Muscle layer of colon (tissue), 2 donors: ENCODE data around the gene USP4.
"Not testable (repeated sequence)": the region's sequence is repeated elsewhere in the genome, so short reads cannot be mapped to it uniquely, and the experiment has no call there.

Experiments
- H3K27ac ChIP-seq: one replicate; pipeline ENCODE4 v1.7.0; 2013; ENCODE audit warnings: low read depth, mild to moderate bottlenecking, low read length, moderate library complexity
- H3K27me3 ChIP-seq, 2 donors: one replicate each; pipeline ENCODE4 v1.7.0; 2013; ENCODE audit warnings: low read length in 2 of 2, mild to moderate bottlenecking in 2 of 2; ENCODE audit not compliant: insufficient read depth in 2 of 2, control insufficient read depth in 1 of 2
- H3K36me3 ChIP-seq: one replicate; pipeline ENCODE4 v1.7.0; 2013; ENCODE audit warnings: mild to moderate bottlenecking, low read length; ENCODE audit not compliant: insufficient read depth
- H3K4me1 ChIP-seq: one replicate; pipeline ENCODE4 v1.7.0; 2013; ENCODE audit warnings: mild to moderate bottlenecking, low read length; ENCODE audit not compliant: insufficient read depth
- H3K4me3 ChIP-seq, 2 donors: one replicate each; pipeline ENCODE4 v1.7.0; 2013; ENCODE audit warnings: low read length in 2 of 2, low read depth in 1 of 2, mild to moderate bottlenecking in 1 of 2, moderate library complexity in 1 of 2
- H3K9ac ChIP-seq: one replicate; pipeline ENCODE4 v1.7.0; 2013; ENCODE audit warnings: low read length
- H3K9me3 ChIP-seq: one replicate; pipeline ENCODE4 v1.7.0; 2013; ENCODE audit warnings: mild to moderate bottlenecking, low read length
- donor health status: abdominal sarcoma.
- donor health status: Adenocarcinoma of cecum.

Gene USP4

DNA sequence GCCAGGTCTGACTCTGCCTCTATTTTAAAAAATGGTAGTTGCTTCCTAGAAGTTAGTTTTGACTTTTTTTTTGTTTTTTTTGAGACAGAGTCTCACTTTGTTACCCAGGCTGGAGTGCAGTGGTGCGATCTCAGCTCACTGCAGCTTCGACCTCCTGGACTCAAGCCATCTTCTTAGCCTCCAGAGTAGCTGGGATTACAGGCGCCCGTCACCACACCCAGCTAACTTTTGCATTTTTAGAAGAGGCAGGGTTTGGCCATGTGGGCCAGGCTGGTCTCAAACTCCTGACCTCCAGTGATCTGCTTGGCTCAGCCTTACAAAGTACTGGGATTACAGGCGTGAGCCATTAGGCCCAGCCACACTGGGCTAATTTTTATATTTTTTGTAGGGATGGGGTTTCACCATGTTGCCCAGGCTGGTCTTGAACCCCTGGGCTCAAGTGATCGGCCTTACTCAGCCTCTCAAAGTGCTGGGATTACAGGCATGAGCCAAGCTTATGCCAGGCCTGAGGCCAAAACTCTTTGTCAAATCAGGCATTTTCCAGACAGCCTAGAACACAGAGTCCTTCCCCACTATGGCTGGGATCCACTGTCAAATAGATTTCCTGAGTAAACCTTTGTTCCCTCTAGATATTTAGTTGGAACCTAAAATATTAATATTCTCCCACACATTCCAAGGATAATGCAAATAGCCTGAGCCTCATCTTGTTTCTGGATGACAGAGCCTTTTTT lies 76.5 kb downstream of the USP4 start:
- Histone ChIP-seq H3K9me3 (no peaks in the 10 kb centered on the region), H3K9ac (no peak overlapping the region), H3K27ac (no peak overlapping the region), H3K36me3 (no peaks in the 10 kb centered on the region), H3K4me1 (peaks cover 9% of the 10 kb centered on the region), H3K4me3 (no peak overlapping the region), H3K27me3 (no peaks in the 10 kb centered on the region)

DNA sequence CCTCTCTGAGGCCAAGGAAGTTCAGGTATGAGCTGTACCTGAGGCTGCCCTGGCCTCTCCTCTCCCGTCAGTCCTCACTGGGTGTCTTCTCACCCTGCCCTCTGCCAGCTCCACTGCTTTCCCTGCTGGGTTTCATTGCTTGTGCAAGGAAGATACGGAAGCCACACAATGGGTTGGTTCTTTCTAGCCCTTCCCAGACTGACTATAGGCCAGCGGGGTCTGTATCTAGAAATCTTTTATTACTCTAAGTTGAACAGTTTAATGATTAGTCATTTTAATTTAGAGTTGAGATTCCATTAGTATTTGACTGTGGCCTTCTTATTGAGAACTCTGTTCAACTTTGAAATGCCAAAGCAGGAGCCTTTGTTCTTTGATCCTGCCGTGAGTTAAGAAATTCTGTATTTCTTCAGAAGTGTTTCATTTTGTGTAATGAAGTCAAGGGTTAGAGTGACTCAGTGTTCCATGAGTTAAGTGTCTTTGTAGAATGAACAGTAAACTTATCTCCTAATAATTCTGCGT lies 79.0 kb downstream of the USP4 start:
- Histone ChIP-seq H3K4me1 (peaks cover 18% of the 10 kb centered on the region), H3K9ac (no peak overlapping the region), H3K4me3 (no peak overlapping the region), H3K27ac (no peak overlapping the region), H3K36me3 (no peaks in the 10 kb centered on the region), H3K27me3 (no peaks in the 10 kb centered on the region), H3K9me3 (no peaks in the 10 kb centered on the region)

DNA sequence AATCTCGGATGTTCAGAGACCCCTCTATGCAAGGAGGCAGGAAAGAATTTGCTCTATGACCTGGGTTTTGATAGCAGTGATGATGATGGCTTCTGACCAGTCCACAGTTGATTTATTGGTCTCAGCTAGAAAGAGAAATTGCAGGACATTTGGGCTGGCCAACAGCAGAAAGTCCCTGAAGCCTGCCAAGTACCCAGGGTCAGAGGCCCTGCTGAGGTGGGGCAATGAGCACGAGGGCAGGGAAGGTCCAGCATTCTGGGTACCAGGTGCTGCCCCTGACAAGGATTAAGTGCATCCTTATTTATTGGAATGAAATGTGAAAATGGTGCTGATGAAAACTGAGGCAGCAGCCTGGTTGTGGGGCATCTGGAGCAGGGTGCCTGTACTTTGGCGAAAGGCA lies 82.7 kb downstream of the USP4 start:
- no peaks in the 10 kb centered on the region for H3K27me3 ChIP-seq
- no peak overlapping the region for H3K4me3 ChIP-seq
- H3K27ac ChIP-seq: no peak overlapping the region
- H3K9ac ChIP-seq: no peak overlapping the region
- H3K9me3 ChIP-seq: no peaks in the 10 kb centered on the region
- peaks cover 29% of the 10 kb centered on the region for H3K4me1 ChIP-seq
- H3K36me3 ChIP-seq: no peaks in the 10 kb centered on the region

DNA sequence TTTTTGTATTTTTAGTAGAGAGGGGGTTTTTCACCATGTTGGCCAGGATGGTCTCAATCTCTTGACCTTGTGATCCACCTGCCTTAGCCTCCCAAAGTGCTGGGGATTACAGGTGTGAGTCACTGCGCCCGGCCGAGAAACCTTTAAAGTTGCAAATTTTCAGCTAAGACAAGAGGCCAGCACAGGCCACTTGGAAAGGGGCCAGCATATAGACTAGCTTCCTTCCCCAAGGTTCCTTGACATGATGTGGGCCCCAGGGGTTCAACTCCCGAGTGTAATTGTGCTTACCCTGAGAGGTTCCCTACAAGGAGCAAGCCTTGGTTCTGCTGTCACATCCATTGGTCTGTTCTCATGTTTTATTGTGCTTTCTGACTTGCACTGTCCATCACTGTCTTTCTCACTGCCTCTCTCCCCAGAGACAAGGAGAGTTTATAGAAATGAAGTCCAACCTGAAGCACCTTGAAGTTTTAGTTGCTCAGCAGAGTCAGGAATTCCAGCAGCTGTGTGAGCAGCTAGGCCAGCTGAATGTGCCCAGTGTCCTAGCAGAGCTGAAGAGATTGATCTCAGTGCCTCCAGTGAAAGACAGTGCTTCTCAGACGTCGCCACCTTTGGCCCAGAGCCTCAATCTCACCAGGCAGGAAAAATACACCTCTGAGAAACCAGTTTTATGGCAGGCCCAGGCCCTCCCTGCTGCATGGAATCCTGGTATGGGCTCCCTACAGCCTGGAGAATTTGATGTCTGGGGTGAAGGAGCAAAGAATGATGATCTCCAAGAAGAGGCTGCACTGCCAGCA lies 83.9 kb downstream of the USP4 start:
- H3K4me1 ChIP-seq: peaks cover 29% of the 10 kb centered on the region
- H3K9me3 ChIP-seq: no peaks in the 10 kb centered on the region
- H3K27ac ChIP-seq: no peak overlapping the region
- no peak overlapping the region for H3K4me3 ChIP-seq
- no peaks in the 10 kb centered on the region for H3K27me3 ChIP-seq
- H3K36me3 ChIP-seq: no peaks in the 10 kb centered on the region
- no peak overlapping the region for H3K9ac ChIP-seq

DNA sequence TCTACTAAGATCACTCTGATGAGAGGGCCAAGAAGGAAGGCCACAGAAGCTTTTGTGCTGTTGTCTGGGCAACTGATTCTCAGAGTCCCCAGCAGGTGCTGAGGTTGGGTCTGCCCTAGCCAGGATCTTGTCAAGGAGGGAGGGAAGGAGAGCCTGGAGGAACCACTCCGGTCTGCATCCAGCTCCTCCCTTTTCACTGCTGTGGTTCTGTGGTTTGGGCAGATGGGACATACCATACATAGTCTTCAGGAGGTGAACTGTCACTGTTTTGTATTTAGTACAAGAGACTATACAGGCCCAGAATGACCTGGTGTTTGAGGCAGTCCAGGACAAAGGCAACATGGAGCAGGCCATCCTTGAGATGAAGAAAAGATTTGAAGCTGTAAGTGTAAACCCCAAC lies 84.7 kb downstream of the USP4 start:
- H3K36me3 ChIP-seq: no peaks in the 10 kb centered on the region
- no peaks in the 10 kb centered on the region for H3K9me3 ChIP-seq
- no peak overlapping the region for H3K27ac ChIP-seq
- H3K9ac ChIP-seq: peak overlapping the region; percentile 36
- peaks cover 29% of the 10 kb centered on the region for H3K4me1 ChIP-seq
- no peak overlapping the region for H3K4me3 ChIP-seq
- H3K27me3 ChIP-seq: no peaks in the 10 kb centered on the region

DNA sequence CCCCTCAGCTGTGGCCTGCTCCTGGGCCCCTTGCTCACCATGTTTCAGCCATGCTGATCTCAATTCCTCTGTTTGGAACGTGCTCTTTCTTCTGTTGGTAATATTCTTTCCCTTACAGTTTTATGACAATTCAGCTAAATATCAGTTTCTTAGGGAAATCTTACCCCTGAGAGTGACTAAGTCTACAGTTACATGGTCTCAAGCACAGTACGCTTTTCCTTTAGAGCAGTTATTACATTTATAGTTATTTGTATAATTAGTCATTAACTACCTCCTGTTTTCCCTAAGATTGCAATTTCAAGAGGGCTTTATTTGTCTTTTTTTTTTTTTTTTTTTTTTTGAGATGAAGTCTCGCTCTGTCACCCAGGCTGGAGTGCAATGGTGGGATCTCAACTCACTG lies 86.3 kb downstream of the USP4 start:
- Histone ChIP-seq H3K9ac (no peak overlapping the region), H3K36me3 (no peaks in the 10 kb centered on the region), H3K4me1 (peaks cover 31% of the 10 kb centered on the region), H3K27me3 (no peaks in the 10 kb centered on the region), H3K9me3 (no peaks in the 10 kb centered on the region), H3K27ac (no peak overlapping the region), H3K4me3 (no peak overlapping the region)

DNA sequence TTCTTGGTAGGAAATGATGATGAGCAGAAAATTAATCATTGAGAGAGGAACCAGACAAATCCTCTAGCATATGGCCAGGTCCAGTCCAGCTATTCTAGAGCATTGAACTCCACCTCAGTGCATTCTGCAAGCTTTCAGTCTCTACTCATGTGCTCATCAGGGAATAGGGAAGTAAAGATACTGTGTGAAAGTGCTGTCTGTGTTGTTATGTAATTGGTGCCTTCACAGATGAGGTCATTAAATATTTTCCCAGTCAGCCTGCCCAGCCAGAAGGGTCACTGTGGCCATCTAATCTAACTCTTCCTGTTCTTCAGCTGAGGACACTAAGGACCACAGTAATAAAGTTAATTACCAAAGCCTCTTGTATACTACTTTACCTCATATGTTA lies 91.0 kb downstream of the USP4 start:
- Histone ChIP-seq H3K27me3 (no peaks in the 10 kb centered on the region), H3K4me3 (no peak overlapping the region), H3K9ac (no peak overlapping the region), H3K9me3 (no peaks in the 10 kb centered on the region), H3K36me3 (no peaks in the 10 kb centered on the region), H3K27ac (no peak overlapping the region), H3K4me1 (peaks cover 4% of the 10 kb centered on the region)

DNA sequence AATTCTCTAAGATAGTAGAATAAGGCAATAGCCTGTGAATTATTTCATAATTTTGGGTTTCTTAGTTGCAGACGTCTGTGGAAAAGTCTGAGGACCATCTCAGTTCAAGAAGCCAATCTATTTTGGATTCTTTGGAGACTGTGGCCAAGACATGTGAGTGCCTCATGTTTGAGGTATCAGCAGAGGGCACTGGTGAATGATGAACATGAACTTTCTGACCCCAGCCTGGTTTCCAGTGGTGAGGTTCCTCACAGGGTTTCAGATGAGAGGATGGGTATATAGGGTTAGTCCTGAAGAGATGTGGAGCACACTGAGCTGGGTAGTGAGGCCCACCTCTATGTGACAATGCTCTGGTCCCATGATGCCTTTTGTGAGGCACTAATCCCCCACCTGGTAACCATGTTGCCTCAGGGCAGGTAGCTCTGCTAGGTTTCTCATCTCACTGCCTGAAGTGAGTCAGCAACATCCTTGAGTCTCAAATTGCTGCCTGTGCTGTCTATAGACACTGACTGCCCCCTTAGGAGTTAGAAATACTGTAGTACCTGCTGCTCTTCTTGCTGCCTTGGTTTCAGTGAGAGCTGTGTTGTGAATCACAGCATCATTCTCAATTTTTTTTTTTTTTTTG lies 95.2 kb downstream of the USP4 start:
- no peak overlapping the region for H3K9ac ChIP-seq

DNA sequence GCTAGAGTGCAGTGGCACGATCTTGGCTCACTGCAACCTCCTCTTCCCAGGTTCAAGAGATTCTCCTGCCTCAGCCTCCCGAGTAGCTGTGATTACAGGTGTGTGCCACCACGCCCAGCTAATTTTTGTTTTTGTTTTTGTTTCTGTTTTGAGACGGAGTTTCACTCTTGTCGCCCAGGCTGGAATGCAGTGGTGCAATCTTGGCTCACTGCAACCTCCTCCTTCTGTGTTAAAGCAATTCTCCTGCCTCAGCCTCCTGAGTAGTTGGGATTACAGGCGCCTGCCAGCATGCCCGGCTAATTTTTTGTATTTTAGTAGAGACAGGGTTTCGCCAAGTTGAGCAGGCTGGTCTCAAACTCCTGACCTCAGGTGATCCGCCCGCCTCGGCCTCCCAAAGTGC lies 99.8 kb downstream of the USP4 start:
- not testable (repeated sequence) for H3K4me3 ChIP-seq, H3K36me3 ChIP-seq, H3K27ac ChIP-seq, H3K4me1 ChIP-seq, H3K27me3 ChIP-seq, H3K9me3 ChIP-seq, H3K9ac ChIP-seq

More for the DNA sequence above, 95.2 kb downstream of the USP4 start:
- Histone ChIP-seq H3K27ac (no peak overlapping the region), H3K27me3 (no peaks in the 10 kb centered on the region), H3K4me1 (peaks cover 4% of the 10 kb centered on the region), H3K36me3 (no peaks in the 10 kb centered on the region), H3K9me3 (no peaks in the 10 kb centered on the region), H3K4me3 (no peak overlapping the region)

DNA sequence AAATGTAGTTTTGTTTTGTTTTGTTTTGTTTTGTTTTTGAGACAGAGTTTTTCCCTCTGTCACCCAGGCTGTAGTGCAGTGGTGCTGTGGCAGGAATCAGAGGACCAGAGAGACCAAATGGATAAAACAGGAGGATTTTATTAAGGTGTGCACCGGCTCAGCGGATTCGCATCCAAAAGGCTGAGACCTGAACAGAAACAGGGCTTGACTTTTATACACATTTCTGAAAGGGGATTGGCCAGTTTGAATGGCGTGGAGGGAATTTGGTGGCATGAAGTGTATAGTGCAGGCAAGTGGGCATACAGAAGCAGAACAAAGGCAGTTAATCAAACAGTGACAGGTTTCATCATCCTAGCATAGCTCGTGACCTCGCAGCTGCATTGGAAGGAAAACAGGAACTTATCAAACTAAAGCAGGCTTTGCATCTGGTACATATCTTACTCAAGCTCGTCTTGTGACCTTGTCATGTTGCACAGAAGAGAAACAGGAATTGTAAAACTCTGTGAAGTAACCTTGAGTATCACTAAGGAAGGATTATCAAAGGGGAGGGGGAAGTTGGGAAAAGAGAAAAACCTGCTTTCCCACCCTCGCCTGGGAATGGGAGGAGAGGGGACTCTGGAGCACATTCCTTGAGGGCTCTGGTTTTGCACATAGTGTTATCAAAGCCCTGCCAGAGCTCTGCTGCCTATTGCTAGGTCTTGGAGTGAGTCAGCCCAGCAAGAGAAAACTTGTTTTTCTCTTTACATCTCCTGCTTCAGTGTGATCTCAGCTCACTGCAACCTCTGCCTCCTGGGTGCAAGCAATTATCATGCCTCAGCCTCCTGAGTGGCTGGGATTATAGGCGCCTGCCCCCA lies 101.4 kb downstream of the USP4 start:
- Histone ChIP-seq H3K36me3 (no peaks in the 10 kb centered on the region), H3K27ac (peak overlapping the region; percentile 57), H3K9me3 (no peaks in the 10 kb centered on the region), H3K27me3 (no peaks in the 10 kb centered on the region), H3K4me3 (no peak overlapping the region), H3K4me1 (peaks cover 9% of the 10 kb centered on the region), H3K9ac (no peak overlapping the region)

DNA sequence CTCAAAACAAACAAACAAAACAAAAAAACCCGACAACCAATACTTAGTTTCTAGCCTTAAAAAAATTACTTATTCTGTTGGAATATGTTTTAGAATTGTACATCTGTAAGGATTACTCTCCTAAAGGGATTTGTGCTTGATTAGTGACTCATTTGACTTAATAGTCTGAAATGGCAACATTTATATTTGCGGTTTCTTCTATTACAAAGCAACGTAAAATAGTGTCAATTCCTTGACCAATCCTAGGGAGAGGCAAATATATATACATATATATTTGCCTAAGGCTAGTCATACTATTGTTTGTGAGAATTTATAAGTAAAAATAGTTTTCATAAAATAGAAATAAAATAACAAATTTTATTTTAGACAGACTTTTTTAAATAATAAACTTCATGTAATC lies 102.5 kb downstream of the USP4 start:
- Histone ChIP-seq H3K27me3 (no peaks in the 10 kb centered on the region), H3K4me3 (no peak overlapping the region), H3K9me3 (peaks cover 5% of the 10 kb centered on the region), H3K9ac (no peak overlapping the region), H3K36me3 (no peaks in the 10 kb centered on the region), H3K27ac (no peak overlapping the region), H3K4me1 (peaks cover 9% of the 10 kb centered on the region)
